ENCODE measurements around the gene IFT122.

IFT122 gene

DNA sequence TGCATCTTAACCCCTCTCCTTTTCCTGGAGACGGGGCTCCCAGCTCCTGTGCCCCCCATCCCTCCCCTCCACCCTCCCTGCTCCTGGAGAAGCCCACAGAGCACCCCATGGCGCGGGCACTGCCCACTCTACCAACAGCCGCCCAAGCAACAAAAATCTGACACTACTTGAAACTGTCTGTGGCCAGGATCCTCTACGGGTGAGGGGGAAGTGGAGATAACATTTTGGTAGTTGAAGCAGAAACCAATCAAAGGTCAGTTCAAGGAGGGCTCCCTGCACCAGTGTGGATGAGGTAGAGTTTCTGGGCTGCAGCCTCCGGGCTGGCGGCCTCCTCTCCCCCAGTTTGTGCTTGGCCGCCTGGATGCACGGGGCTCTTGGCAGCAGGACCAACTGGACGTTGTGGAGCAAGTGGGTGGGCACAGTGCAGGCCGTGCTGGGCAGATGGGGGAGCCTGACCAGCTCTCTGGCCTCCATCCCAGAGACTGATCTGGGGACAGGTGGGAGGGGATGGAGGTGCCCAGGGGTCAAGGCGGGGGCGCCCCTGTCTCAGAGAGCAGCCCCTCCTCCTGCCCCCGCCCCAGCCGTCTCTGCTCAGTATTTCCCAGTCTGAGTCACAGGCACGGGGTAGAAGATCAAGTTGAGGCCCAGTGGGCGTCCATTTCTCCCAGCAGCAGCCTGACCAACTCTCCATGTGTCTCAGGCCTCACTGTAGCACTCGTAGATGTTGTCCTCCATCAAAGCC is 115.8 kb downstream of the IFT122 start:
- no peak overlapping the region for H3K4me3 ChIP-seq (ENCODE audit: low read length)
- H3K9me3 ChIP-seq (ENCODE audit: low read length), result no peaks in the 10 kb centered on the region
- peaks cover 12% of the 10 kb centered on the region for H3K4me1 ChIP-seq (ENCODE audit: insufficient read depth, low read length)
- H2AFZ ChIP-seq (ENCODE audit: low read depth, low read length), result no peak overlapping the region
- H3K36me3 ChIP-seq (ENCODE audit: insufficient read depth, low read length), result no peaks in the 10 kb centered on the region
- no peaks in the 10 kb centered on the region for H3K27me3 ChIP-seq (ENCODE audit: insufficient read depth, low read length)

DNA sequence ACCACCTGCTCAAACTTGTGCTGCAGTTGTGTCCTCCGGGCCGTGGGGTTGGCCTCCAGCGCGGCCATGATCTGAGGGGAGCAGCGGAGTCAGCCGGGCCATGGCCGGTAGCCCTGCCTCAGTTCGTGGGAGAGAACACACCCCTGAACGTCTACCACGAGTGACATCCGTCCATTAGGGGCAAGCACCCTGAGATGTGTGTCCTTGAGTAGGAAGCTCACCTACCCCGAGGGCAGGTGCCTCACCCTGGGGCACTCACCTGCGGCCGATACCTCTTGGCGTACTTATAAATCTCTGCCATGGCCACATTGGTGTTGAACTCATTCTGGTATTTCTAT is 116.3 kb downstream of the IFT122 start:
- H3K36me3 ChIP-seq (ENCODE audit: insufficient read depth, low read length), result no peaks in the 10 kb centered on the region
- no peaks in the 10 kb centered on the region for H3K27me3 ChIP-seq (ENCODE audit: insufficient read depth, low read length)

DNA sequence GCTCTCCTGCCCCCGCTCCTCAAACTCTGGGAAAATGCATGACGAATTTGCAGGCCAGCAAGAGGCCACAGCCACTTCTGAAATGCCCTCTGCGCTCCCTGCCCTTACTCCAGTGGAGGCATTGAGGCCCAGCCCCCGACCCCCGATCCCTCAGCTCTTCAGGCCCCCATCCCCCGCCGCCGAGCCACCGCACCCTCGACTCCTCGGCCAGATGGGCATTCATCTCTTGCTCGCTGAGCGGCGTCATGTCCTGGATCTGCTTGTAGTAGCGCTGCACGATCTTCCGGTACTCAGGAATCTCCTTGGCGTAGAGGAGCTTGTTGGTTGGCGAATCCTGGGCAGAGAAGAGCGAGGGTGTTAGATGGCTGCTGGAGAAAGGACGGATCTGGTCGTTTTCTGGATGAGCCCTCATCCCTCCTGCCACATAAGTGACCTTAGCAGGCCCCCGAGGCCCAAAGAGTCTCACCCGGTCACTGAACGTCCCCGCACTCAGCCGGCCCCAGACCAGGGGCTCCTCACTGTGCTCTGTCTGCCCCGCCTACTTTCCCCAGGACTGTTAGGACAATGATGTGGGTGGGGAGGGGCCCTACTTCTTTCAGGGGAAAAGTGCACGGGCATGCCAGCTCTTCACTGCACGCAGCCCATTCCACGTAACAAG is 117.0 kb downstream of the IFT122 start:
- no peaks in the 10 kb centered on the region for H3K36me3 ChIP-seq (ENCODE audit: insufficient read depth, low read length)
- no peaks in the 10 kb centered on the region for H3K9me3 ChIP-seq (ENCODE audit: low read length)
- H2AFZ ChIP-seq (ENCODE audit: low read depth, low read length), result no peak overlapping the region
- H3K4me3 ChIP-seq (ENCODE audit: low read length), result no peak overlapping the region
- no peaks in the 10 kb centered on the region for H3K27me3 ChIP-seq (ENCODE audit: insufficient read depth, low read length)
- peaks cover 13% of the 10 kb centered on the region for H3K4me1 ChIP-seq (ENCODE audit: insufficient read depth, low read length)

More for the DNA sequence above, 116.3 kb downstream of the IFT122 start:
- Histone ChIP-seq H3K4me1 (ENCODE audit: insufficient read depth, low read length) (peaks cover 13% of the 10 kb centered on the region), H3K4me3 (ENCODE audit: low read length) (no peak overlapping the region), H2AFZ (ENCODE audit: low read depth, low read length) (no peak overlapping the region), H3K9me3 (ENCODE audit: low read length) (no peaks in the 10 kb centered on the region)

DNA sequence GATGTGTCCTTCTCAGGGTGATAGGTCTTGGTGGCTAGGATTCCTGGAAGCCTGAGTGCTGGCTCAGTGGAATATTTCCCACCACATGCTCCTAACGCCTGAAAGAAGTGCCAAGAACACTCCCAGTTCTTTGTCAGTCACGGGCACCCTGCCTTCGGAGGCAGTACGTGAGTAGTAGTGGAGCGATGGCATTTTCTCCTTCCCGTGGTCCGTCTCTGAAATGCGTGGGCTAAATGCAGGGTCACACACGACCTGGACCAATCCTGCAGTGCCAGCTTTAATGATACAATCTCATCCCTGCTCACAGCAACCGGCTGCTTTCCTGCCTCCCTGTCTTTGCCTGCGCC is 117.5 kb downstream of the IFT122 start:
- Histone ChIP-seq H2AFZ (ENCODE audit: low read depth, low read length) (no peak overlapping the region), H3K4me1 (ENCODE audit: insufficient read depth, low read length) (peaks cover 13% of the 10 kb centered on the region), H3K36me3 (ENCODE audit: insufficient read depth, low read length) (no peaks in the 10 kb centered on the region), H3K9me3 (ENCODE audit: low read length) (no peaks in the 10 kb centered on the region), H3K4me3 (ENCODE audit: low read length) (no peak overlapping the region), H3K27me3 (ENCODE audit: insufficient read depth, low read length) (no peaks in the 10 kb centered on the region)

DNA sequence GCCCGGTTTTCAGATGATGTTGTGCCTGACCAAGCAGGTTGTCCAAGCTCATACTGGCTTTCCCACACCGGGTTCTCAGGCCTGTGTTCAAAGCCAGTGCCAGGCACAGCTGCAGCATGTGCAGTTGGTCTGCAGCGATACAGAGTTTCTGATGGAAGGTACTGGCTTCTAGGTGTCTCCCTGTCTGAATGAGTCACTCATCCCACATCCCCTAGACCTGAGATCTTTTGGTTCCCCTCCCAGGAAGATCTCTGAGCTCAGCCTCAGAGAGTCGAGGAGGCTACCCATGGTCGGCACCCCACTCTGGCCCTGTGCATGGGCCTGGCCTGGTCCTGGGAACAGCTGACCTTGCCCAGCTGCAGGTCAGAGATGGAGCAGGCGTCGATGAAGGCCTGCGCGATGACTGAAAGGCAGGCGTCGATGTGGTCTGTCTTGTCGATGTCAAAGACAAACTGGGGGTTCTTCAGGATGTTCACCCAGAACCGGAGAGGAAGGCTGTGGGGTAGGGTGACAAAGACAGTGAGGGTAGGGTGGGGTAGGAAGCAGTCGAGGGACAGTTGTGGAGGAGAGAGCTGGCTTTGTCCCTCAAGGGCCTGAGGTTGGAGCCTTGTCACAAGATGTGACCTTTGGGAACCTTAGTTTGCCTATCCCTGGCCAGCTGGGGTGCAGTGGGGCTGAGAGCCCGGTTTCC is 118.2 kb downstream of the IFT122 start:
- no peaks in the 10 kb centered on the region for H3K36me3 ChIP-seq (ENCODE audit: insufficient read depth, low read length)
- H3K9me3 ChIP-seq (ENCODE audit: low read length), result no peaks in the 10 kb centered on the region
- H3K27me3 ChIP-seq (ENCODE audit: insufficient read depth, low read length), result no peaks in the 10 kb centered on the region
- no peak overlapping the region for H2AFZ ChIP-seq (ENCODE audit: low read depth, low read length)
- H3K4me3 ChIP-seq (ENCODE audit: low read length), result no peak overlapping the region
- H3K4me1 ChIP-seq (ENCODE audit: insufficient read depth, low read length), result peaks cover 13% of the 10 kb centered on the region

DNA sequence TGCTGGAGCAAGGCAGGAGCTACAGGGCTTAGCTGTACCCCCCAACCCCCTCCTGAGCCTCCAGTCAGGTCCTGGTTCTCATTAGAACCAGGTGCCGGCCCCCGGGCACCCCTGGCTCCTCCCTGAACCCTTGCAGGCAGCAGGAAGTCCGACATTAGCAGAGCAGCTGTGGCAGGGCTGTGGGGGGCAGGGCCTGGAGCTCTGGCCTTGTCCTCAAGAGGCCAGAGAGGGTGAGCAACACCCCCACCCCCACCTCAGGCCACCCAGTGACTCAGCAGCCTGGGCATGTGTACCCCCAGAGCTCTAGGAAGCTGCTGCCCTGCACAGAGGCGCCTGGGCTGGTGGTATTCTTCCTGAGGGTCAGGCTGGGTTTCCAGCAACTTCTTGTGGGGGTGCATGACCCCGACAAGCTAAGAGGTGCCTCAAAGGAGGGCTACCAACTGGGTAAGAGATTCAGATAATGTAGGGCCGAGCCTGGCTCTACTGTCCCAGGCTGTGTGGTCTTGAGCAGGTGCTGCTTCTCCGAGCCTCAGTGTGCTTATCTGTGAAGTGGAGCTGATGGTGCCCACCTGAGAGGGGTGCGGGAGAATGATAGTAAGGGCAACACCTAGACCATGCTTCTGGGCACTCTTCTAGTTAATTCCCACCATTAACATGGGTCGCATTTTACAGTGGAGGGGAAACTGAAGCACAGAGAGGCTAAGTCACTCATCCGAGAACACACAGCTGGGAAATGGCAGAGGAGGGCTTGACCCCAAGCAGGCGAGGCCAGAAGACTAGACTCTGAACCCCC is 118.9 kb downstream of the IFT122 start:
- Histone ChIP-seq H3K4me1 (ENCODE audit: insufficient read depth, low read length) (peaks cover 13% of the 10 kb centered on the region), H3K4me3 (ENCODE audit: low read length) (no peak overlapping the region), H2AFZ (ENCODE audit: low read depth, low read length) (no peak overlapping the region), H3K27me3 (ENCODE audit: insufficient read depth, low read length) (no peaks in the 10 kb centered on the region), H3K36me3 (ENCODE audit: insufficient read depth, low read length) (no peaks in the 10 kb centered on the region), H3K9me3 (ENCODE audit: low read length) (no peaks in the 10 kb centered on the region)

DNA sequence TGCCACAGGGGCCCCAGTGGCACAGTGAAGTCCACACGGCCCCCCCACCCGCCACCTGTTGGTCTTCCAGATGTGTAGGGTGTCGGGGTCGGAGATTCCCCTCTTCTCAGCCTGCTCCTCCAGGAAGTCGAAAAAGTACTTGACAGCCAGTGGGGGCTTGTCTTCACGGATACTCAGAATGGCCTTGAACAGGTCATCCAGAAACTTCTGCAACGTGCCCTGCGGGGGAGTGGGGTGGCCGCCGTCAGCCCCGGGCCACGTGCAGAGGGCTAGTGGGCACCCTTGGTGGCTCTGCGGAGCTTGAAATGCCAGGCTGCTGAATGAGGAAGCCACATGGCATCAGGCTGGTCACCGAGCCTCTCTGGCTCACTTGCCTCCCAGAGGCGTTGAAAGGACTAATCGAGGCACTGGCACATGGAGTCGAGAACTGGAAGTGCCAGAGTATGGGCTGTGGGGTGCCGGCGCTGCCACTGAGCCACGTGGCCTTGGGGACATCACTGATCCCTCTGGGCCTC is 119.6 kb downstream of the IFT122 start:
- Histone ChIP-seq H2AFZ (ENCODE audit: low read depth, low read length) (no peak overlapping the region), H3K4me1 (ENCODE audit: insufficient read depth, low read length) (peaks cover 13% of the 10 kb centered on the region), H3K4me3 (ENCODE audit: low read length) (no peak overlapping the region), H3K36me3 (ENCODE audit: insufficient read depth, low read length) (no peaks in the 10 kb centered on the region), H3K9me3 (ENCODE audit: low read length) (no peaks in the 10 kb centered on the region), H3K27me3 (ENCODE audit: insufficient read depth, low read length) (no peaks in the 10 kb centered on the region)

DNA sequence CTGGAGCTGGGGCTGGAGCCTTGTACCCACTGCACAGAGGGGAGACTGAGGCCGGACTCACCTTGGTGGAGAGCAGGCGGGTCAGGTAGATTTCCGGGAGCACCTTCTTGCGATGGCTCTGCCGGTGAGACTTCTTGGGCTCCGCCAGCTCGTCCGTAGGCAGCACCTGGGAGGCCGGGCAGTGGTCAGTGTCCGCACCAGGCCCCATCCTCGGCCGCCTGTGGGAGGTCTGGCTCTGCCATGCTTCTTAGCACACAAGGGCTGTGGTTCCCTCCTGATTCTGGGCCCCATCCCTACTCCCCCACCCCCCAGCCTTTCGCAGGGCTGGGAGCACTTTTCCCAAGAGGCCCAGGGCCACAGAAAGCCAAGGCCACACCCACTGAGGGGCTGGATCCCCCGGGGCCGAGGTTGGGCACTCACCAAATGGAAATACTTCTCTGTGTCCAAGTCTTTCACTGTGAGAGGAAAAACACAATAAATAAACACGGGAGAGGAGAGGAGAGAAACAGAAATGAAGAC is 120.3 kb downstream of the IFT122 start:
- Histone ChIP-seq H3K27me3 (ENCODE audit: insufficient read depth, low read length) (no peaks in the 10 kb centered on the region), H3K4me3 (ENCODE audit: low read length) (no peak overlapping the region), H3K36me3 (ENCODE audit: insufficient read depth, low read length) (no peaks in the 10 kb centered on the region), H3K9me3 (ENCODE audit: low read length) (no peaks in the 10 kb centered on the region), H2AFZ (ENCODE audit: low read depth, low read length) (no peak overlapping the region), H3K4me1 (ENCODE audit: insufficient read depth, low read length) (peaks cover 11% of the 10 kb centered on the region)

DNA sequence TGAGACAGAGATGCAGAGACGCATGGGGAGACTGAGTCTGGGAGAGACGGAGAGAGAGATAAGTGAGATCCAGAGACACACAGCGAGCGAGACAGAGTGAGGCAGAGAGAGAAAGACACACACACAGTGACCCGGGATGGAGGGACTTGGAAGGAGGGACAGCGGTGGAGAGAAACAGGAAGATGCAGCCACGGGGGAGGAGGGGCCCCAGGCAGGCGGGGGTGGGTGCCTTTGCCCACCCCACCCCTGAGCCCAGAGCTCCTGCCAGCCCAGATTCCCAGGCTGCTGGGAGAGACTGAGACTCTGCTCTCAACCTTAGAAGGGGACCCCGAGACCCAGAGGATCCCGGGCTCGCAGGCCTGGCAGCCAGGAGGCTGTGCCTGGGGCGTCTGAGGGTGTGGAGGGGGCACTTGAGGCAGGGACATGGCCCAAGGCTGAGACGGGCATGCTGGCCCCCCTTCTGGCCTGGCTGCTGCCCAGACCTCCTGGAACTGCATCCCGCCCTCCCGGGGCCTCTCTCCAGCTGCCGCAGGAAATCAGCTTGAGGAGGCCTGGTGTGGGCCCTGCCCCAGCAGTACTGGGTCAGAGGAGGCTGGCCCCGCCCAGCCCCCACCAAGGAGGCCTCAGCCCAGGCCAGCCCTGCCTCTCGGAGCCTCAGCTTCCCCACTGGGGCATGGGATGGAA is 121.0 kb downstream of the IFT122 start:
- Histone ChIP-seq H3K36me3 (ENCODE audit: insufficient read depth, low read length) (no peaks in the 10 kb centered on the region), H3K27me3 (ENCODE audit: insufficient read depth, low read length) (no peaks in the 10 kb centered on the region), H3K4me1 (ENCODE audit: insufficient read depth, low read length) (peaks cover 11% of the 10 kb centered on the region), H3K9me3 (ENCODE audit: low read length) (no peaks in the 10 kb centered on the region), H2AFZ (ENCODE audit: low read depth, low read length) (no peak overlapping the region), H3K4me3 (ENCODE audit: low read length) (no peak overlapping the region)

DNA sequence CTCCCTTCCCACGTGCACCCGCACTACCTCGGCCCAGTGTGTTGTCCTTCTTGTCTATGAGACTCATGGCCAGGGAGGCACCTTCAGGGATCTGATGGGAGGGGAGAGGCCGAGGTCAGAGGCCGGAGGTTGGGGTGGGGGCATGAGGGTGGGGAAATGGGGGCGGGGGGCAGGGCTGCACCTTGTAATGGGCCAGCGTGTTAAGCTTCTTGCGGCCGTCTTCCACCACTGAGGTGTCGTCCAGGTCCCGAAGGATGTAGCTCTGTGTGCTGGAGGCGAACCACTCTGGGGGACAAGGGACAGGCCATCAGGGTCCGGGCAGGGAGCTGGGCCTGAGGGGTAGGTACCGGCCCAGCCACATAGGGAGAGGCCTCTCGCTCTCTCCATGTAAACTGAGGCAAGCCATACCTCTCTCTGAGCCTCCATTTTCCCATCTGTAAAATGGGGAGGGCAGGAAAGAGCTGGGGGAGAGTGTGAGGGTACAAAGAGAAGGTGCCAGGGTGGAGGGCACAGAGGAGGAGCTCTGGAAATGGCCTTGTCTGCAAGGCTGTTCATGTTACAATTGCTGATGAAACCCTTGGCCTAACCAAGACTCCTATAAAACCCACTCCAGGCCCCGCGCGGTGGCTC is 121.7 kb downstream of the IFT122 start:
- peaks cover 11% of the 10 kb centered on the region for H3K4me1 ChIP-seq (ENCODE audit: insufficient read depth, low read length)
- no peak overlapping the region for H3K4me3 ChIP-seq (ENCODE audit: low read length)
- no peaks in the 10 kb centered on the region for H3K9me3 ChIP-seq (ENCODE audit: low read length)
- H3K27me3 ChIP-seq (ENCODE audit: insufficient read depth, low read length), result no peaks in the 10 kb centered on the region
- no peak overlapping the region for H2AFZ ChIP-seq (ENCODE audit: low read depth, low read length)
- no peaks in the 10 kb centered on the region for H3K36me3 ChIP-seq (ENCODE audit: insufficient read depth, low read length)

DNA sequence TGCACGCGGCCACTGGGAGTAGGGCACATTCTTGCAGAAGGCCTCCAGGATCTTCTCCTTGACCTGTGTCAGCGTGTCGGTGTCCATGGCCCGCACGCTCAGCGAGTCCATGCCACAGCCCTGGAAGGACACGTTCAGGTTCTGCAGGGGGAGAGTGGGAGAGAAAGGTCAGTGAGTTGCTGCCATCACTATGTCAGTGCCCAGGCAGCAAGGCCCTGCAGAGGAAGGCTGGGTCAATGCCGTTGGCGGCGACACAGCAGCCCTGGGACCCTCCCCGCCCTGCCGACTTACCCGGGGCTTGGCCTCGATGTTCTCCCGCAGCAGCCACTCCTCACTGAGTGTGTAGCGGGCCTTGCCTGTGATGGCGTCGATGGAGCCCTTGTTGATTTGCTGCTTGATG is 122.8 kb downstream of the IFT122 start:
- Histone ChIP-seq H3K27me3 (ENCODE audit: insufficient read depth, low read length) (no peaks in the 10 kb centered on the region), H3K36me3 (ENCODE audit: insufficient read depth, low read length) (no peaks in the 10 kb centered on the region), H2AFZ (ENCODE audit: low read depth, low read length) (no peak overlapping the region), H3K4me3 (ENCODE audit: low read length) (no peak overlapping the region), H3K9me3 (ENCODE audit: low read length) (no peaks in the 10 kb centered on the region), H3K4me1 (ENCODE audit: insufficient read depth, low read length) (peaks cover 3% of the 10 kb centered on the region)

DNA sequence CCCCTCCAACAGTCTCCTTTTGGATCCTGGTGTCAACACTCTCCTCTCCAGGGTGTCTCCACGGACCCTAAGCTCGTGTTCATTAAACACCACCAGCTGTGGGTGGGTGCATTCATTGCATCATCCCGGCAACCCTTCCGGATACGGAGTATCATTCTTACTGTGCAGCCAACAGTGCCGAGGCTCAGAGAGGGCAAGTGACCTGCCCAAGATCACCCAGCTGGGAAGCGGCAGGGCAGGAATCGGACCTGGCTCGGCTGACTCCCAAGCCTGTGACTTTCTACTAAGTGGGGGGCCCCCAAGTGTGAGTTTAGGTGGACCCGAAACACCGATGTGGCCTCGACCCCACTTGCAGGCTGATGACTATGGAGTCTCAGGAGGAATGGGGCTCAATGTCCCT is 123.3 kb downstream of the IFT122 start:
- Histone ChIP-seq H3K4me1 (ENCODE audit: insufficient read depth, low read length) (peaks cover 3% of the 10 kb centered on the region), H3K36me3 (ENCODE audit: insufficient read depth, low read length) (no peaks in the 10 kb centered on the region), H3K27me3 (ENCODE audit: insufficient read depth, low read length) (no peaks in the 10 kb centered on the region), H3K9me3 (ENCODE audit: low read length) (no peaks in the 10 kb centered on the region), H3K4me3 (ENCODE audit: low read length) (no peak overlapping the region), H2AFZ (ENCODE audit: low read depth, low read length) (no peak overlapping the region)

Measured in neuron (in vitro differentiated cells).